IPS-18c (cell line): ENCODE data around the gene ESRRA.

Experiments used
- H3K4me3 ChIP-seq: 2 replicates; pipeline ENCODE4 v1.7.0; 2013; ENCODE audit warnings: low read depth, mild to moderate bottlenecking, low read length, moderate library complexity; ENCODE audit not compliant: insufficient read depth
- H3K9me3 ChIP-seq: one replicate; pipeline ENCODE4 v1.6.1; 2013; ENCODE audit warnings: mild to moderate bottlenecking, low read length, moderate library complexity; ENCODE audit not compliant: control insufficient read depth, insufficient read depth

Gene ESRRA

DNA sequence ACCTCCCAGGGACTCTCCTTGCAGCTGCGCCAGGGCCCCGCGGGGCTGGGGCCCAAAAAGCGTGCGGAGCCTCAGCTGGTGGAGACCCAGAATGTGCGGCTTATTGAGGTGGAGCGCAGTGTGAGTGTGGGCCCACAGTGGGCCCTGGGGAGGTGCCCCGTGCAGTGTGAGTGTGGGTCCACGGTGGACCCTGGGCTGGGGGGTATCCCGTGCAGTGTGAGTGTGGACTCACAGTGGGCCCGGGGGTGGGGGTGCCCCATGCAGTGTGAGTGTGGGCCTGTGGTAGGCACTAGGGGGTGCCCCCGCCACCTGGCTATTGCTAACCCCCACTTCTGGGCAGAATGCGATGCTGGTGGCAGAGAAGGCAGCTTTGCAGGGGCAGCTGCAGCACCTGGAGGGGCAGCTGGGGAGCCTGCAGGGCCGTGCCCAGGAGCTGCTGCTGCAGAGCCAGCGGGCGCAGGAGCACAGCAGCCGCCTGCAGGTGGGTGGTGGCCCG is 45.9 kb downstream of the ESRRA start:
- Histone ChIP-seq H3K4me3 (no peak overlapping the region), H3K9me3 (no peaks in the 10 kb centered on the region)

DNA sequence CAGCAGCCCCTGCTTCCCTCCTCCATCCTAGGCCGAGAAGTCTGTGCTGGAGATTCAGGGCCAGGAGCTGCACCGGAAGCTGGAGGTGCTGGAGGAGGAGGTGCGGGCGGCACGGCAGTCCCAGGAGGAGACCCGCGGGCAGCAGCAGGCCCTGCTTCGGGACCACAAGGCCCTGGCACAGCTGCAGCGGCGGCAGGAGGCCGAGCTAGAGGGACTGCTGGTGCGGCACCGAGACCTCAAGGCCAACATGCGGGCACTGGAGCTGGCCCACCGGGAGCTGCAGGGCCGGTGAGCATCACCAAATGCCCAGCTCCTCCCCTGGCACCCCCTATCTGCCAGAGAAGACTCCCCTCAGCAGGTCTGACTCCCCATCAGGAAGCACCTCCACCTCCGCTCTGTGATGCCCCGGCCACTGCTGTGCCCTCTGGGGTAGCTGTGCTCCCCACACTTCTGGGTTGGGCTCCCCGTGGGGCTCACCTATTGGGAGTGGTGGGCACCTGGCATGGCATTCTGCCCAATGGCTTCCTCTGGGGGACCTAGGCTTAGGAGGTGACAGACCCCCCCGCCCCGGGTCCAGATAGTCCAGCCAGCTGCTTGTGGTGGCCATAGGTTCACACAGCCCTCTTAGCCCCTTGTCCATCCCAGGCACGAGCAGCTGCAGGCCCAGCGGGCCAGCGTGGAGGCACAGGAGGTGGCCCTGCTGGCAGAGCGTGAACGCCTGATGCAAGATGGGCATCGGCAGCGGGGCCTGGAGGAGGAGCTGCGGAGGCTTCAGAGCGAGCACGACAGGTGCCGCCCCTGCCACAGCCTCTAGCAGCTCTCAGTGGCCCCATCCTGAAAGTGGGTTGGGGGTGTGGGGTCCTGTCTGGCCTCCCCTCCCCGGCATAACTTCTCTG is 47.0 kb downstream of the ESRRA start:
- Histone ChIP-seq H3K9me3 (no peaks in the 10 kb centered on the region), H3K4me3 (no peak overlapping the region)

DNA sequence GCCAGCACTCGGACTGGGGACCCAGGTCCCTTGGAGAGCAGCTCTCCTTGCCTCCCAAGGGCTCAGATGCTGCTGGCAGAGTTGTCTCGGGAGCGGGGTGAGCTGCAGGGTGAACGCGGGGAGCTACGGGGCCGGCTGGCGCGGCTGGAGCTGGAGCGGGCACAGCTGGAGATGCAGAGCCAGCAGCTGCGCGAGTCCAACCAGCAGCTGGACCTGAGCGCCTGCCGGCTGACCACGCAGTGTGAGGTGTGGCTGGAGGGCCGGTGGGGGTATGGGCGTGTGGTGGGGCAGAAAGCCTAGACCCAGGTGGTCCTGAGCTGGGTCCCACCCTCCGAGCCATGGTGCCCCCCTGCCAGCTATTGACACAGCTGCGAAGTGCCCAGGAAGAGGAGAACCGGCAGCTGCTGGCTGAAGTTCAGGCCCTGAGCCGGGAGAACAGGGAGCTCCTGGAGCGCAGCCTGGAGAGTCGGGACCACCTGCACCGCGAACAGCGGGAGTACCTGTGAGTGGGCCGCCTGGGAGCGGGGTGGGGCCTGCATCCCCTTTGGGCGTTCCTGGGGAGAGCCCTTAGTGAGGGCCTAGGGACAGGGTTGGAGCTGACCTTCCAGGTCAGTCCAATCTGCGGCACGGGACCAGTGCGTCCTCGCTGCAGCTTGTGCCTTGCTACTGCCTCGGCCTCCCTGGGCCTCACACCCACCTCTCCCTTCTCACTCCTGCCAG is 47.8 kb downstream of the ESRRA start:
- Histone ChIP-seq H3K9me3 (no peaks in the 10 kb centered on the region), H3K4me3 (no peak overlapping the region)

DNA sequence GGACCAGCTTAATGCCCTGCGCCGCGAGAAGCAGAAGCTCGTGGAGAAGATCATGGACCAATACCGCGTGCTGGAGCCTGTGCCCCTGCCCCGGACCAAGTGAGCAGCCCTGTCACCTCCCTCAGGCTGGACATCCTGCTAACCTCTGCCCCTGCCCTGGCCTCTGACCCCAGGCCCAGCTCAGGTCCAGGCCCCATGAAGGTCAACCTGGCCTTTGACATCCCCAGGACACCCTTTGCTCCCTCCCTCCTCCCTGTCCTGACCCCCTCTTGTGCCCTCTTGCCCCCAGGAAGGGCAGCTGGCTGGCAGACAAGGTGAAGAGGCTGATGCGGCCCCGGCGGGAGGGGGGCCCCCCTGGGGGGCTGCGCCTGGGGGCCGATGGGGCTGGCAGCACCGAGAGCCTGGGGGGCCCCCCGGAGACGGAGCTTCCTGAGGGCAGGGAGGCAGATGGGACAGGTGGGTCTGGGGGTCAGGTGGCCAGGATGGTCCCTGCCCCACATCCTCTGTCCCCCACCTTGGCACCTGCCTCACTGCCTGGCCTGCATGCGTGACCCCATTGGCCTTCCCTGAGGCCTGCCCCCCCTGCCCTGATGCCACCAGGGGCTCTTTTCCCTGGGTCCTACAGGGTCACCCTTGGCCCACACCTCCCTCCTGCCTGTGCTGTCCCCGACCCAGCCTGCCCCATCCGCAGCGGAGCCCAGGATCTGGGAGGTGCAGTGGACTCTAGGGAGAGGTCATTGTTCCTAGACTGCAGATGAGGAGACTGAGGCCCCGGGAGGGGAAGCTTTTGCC is 48.6 kb downstream of the ESRRA start:
- no peaks in the 10 kb centered on the region for H3K9me3 ChIP-seq
- no peak overlapping the region for H3K4me3 ChIP-seq

DNA sequence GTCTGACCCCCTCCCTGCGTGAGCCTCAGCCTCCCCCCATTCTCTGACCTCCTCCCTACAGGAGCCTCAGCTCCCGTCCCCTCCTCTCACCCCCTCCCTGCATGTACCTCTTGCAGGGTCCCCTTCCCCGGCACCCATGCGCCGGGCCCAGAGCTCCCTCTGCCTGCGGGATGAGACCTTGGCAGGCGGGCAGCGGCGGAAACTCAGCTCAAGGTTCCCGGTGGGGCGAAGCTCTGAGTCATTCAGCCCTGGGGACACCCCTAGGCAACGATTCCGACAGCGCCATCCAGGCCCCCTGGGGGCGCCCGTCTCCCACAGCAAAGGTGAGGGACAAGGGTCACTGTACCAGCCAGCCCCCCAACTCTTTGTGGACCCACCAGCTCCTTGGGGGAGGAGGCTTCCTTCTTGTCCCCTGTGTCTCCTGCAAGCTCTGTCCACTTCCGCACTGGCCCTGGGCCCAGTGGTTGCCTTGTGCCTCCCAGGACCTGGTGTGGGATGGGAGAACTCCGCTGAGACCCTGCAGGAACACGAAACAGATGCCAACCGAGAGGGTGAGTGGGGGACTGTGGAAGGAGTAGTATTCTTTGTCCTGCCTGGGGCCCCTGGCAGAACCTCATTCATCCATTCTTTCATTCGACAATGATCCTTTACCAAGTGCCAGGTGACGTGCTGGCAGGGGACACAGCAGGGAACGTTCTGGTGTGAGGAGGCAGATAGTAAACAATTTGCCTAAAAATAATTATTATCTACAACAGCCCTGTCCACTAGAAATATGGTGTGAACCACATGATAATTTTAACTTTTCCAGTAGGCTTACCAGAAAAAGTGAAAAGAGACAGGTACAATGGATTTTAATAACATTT is 50.0 kb downstream of the ESRRA start:
- Histone ChIP-seq H3K4me3 (no peak overlapping the region), H3K9me3 (no peaks in the 10 kb centered on the region)

DNA sequence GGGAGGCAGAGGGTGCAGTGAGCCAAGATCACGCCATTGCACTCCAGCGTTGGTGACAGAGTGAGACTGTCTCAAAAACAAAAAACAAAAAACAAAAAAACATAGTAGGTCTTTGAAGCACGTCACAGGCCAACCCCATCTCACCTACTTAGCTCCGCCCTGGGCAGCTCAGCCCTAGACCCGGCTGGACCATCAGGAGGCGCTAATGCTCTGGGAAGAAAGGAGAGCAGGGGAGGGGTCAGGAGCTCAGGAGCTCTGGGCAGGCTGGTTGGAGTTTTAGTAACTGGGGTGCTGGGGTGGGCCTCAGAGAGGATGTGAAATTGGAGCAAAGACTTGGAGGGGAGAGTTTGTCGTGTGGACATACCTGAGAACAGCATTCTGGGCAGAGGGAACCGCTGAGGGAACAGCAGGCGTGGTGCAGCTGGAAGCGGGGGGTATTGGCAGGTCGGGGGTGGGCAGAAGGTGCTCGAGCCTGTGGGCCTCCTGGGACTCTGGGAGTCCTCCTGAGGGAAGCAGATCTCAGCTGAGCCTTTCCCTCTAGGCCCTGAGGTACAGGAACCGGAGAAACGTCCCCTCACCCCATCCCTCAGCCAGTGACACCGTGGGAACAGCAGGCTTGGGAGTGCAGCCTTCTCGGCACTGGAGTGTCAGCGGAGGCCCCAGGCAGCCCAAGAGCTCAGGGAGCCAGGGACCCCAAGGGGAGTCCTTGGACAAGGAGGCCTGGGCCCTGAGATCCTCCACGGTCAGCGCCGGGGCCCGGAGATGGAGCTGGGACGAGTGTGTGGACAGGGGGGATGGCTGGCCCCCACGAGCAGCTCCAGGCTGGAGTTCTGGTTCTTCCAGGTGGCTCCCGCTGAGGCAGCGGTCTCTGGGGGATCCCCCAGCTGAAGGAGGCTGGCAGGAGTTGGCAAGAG is 51.4 kb downstream of the ESRRA start:
- no peak overlapping the region for H3K4me3 ChIP-seq
- no peaks in the 10 kb centered on the region for H3K9me3 ChIP-seq

DNA sequence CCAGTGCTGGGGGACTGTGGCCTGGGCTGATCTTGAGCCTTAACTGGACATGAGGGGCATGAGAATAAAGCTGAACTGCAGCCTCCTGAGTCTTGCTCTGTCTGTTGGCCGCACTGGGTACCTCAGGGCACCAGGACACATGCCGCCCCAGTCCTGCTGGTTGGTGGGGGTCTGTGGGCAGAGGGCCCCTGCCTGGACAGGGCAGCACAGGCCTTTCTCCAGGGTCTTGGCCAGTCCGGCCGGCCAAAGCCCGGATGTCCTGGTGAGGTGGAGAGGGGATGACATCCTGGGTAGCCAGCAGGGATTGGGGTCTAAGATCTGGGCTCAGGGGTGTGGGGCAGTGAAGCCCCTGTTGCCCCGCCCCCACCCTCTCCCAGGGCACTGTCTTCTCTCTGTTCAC is 52.1 kb downstream of the ESRRA start:
- Histone ChIP-seq H3K9me3 (no peaks in the 10 kb centered on the region), H3K4me3 (no peak overlapping the region)

DNA sequence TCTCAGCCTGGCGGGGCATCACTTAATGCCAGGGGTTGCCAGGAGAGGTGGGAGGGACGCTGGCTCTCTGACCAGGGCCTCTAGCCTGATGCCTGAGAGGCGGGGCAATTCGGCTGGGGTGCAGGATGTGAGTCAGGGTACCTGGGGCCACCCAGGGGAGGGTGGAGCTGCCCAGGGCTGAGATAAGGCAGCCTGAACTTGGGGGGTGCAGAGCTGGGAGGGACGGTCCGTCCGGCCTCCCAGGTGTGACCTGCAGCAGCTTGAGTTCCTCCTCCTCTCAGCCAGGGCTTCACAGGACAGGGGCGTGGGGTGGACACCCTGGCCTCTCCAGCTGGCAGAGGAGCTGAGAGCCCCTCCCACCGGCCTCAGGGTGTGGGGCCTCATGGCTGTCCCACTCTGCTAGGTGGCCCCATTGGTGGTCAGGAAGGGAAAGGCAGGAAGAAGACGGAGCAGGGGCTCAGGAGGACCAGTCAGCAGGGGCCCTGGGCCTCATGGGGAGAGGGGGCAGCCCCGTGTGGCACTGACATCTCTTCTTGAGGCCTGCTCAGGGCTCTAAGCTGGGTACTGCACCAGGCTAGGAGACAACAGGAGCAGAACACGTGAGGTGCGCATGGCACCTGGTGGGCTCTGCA is 52.7 kb downstream of the ESRRA start:
- peak overlapping the region; percentile 85; the same call in 1 of the 2 replicates for H3K4me3 ChIP-seq

DNA sequence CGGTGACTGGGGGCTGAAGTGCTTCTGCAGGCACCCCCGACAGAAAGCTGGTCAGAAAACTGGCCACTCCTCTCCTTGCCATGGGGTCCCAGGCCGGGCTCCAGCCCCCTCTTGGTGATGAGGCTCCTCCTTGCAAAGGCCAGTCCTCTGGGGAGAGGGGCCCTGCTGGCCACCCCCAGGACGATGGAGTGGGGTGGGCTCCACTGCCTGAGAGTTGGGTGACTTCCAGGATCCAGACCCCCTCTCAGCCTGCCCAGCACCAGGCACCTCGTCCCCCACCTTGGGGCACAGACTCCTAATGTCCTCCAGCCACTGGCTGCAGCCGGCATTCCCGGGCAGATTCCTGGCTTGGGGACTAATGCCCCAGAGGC is 53.2 kb downstream of the ESRRA start:
- H3K4me3 ChIP-seq, result peak overlapping the region; percentile 85; the same call in 1 of the 2 replicates
- no peaks in the 10 kb centered on the region for H3K9me3 ChIP-seq

More for the DNA sequence above, 52.7 kb downstream of the ESRRA start:
- H3K9me3 ChIP-seq, result no peaks in the 10 kb centered on the region

DNA sequence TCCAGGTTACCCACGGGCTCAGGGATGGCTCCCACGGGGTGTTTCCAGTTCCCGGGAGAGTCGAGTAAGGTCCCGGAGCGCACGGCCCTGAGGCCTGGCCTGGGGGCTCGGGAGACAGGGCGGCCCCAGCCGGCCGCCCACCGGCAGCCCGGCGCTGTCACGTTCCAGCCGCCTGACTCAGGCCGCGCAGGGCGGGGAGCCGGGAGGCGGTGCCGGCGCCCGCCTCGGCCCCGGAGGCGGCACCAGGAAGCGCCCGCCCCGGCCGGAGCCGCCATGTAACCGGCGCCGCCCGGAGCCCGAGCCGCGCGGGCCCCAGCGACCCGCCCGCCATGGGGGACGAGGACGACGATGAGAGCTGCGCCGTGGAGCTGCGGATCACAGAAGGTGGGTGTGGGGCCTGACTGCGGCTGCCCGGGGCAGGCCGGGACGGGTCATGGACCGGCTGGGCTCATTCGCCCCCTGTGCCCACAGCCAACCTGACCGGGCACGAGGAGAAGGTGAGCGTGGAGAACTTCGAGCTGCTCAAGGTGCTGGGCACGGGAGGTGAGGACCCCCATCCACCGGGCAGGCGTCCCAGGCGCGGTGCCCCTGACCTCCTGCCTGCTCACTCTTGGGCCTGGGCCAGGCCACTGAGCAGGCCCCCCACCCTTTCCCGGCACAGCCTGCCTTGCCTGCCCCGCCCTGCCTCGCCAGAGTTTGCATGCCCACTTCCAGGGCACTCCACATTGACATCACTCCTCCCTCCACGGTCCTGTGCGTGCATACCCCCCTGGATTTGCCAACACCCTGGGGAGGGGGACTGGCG is 53.8 kb downstream of the ESRRA start, which contains the start of gene RPS6KA4:
Gene RPS6KA4, plus strand, starts transcription at position 256 of the 805 bp plus-strand sequence. Its CDS starts 74 bp downstream, at position 330.
- Histone ChIP-seq H3K9me3 (no peaks in the 10 kb centered on the region), H3K4me3 (peak within 1 kb of the TSS; percentile 85)

DNA sequence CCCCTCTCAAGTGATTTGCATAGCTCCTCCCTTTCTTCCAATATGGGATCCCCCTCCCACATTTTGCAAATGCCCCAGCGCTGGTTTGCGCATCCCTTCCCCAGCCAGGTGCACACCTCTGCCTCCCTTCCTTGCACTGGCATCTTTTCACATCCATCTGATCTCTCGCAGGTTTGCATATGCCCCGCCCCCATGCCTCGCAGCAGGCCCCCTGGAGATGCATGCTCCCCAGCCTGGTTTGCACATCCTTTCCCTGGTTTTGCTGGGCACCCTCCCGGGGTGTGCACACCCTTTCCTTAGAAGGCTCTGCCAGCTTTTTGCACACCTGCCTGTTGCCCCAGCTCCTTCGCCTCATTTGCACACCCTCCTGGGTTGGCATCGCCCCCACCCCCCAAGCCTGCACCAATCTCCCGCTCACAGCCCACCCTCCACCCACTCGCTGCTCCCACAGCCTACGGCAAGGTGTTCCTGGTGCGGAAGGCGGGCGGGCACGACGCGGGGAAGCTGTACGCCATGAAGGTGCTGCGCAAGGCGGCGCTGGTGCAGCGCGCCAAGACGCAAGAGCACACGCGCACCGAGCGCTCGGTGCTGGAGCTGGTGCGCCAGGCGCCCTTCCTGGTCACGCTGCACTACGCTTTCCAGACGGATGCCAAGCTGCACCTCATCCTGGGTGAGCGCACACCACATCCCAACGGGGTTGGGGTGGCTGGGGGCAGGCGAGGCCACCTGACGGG is 54.6 kb downstream of the ESRRA start:
- Histone ChIP-seq H3K4me3 (peak overlapping the region; percentile 85), H3K9me3 (no peaks in the 10 kb centered on the region)

DNA sequence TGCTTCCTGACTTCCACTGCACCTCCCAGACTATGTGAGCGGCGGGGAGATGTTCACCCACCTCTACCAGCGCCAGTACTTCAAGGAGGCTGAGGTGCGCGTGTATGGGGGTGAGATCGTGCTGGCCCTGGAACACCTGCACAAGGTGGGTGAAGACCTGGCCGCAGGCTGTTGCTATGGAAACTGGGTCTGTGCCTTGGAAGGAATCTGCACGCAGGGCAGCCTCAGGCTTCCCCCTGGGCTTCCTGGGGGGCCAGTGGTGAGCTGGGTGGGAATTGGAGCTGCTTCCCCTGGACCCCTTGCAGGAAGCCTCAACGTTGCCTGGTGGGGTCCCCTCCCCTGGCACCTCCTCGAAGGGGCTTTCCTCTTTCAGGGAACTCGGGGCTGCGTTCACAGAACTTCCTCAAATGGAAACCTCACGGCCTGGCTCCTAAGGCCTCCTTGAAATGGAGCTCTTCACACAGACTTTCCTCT is 55.2 kb downstream of the ESRRA start:
- H3K9me3 ChIP-seq, result no peaks in the 10 kb centered on the region
- H3K4me3 ChIP-seq, result no peak overlapping the region

DNA sequence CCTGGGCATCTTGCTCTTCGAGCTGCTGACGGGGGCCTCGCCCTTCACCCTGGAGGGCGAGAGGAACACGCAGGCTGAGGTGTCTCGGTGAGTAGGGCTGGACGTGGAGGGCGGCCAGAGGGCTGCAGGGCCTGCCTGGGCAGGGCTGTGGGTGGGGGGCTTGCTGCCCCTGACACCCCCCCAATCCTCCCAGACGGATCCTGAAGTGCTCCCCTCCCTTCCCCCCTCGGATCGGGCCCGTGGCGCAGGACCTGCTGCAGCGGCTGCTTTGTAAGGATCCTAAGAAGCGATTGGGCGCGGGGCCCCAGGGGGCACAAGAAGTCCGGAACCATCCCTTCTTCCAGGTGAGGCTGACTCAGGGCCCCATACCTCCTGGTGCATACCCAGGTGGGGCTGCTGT is 56.3 kb downstream of the ESRRA start:
- H3K4me3 ChIP-seq, result no peak overlapping the region
- H3K9me3 ChIP-seq, result no peaks in the 10 kb centered on the region

DNA sequence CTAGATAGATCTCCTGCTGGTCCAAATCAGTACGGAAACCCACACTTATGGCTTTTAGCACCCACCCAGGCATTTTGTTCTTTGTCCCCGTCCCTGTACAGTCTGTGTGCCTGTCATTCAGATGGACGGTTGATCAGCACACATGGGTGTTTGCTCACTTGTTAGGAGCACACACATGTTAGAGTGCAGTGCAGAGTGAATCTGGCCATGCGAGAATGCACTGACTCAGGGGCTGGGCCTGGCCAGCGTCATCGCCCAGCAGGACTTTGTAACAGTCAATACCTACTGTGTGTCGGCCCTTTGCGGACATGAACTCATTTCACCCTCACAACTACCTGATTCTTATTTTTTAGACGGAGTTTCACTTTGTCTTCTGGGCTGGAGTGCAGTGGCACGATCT is 57.0 kb downstream of the ESRRA start:
- H3K9me3 ChIP-seq, result no peaks in the 10 kb centered on the region
- no peak overlapping the region for H3K4me3 ChIP-seq
